Mesodermal cell (in vitro differentiated cells): Measurements from ENCODE around the gene EHMT1.
A peak's percentile ranks its signal among the peaks of the same experiment; 100 is the strongest.

ENCODE experiments used
- H3K27ac ChIP-seq: 2 replicates; pipeline ENCODE4 v1.7.0; 2013; ENCODE audit warnings: mild to moderate bottlenecking, low read depth, low read length, moderate library complexity; ENCODE audit not compliant: severe bottlenecking
- H3K36me3 ChIP-seq: 2 replicates; pipeline ENCODE4 v1.7.1; 2013; ENCODE audit warnings: mild to moderate bottlenecking, low read length, moderate library complexity; ENCODE audit not compliant: control insufficient read depth, insufficient read depth
- H3K4me1 ChIP-seq: one replicate; pipeline ENCODE4 v1.7.1; 2013; ENCODE audit warnings: mild to moderate bottlenecking, low read length; ENCODE audit not compliant: insufficient read depth, control insufficient read depth, poor library complexity, severe bottlenecking
- H3K4me3 ChIP-seq: 2 replicates; pipeline ENCODE4 v1.7.0; 2013; ENCODE audit warnings: low read length, control low read depth, mild to moderate bottlenecking; ENCODE audit not compliant: insufficient read depth, poor library complexity, severe bottlenecking; ENCODE audit errors: extremely low read depth
- H3K9me3 ChIP-seq: 2 replicates; pipeline ENCODE4 v1.7.1; 2013; ENCODE audit warnings: mild to moderate bottlenecking, low read length, moderate library complexity; ENCODE audit not compliant: control insufficient read depth
- WGBS, 2 experiments: methylation state at CpG; one replicate each; pipeline ENCODE4 v1.1.5; 2013; ENCODE audit warnings: missing lambda C conversion rate in 2 of 2; ENCODE audit not compliant: insufficient coverage in 2 of 2; 5-methylcytosine and 5-hydroxymethylcytosine counted together

The EHMT1 gene

DNA sequence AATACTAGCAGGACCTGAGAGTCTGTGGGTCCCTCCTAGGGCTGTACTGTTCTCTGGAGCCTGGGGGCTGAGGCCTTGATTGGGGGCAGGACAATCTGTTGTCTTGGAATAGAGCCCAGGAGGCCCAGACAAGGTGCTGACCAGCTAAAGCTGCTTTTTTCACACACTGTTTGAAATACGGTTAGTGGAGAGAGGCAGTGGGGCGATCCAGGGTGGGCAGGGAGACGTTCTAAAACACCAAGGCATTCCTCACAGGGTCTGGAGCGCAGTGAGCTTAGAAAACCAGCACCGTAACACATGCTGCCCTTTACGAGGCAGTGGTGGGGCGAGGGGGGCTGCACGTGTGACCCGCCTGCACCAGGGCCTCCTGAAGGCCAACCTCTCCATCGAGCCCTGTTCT is 55.1 kb downstream of the EHMT1 start:
- Histone ChIP-seq H3K4me1 (peaks cover 28% of the 10 kb centered on the region), H3K27ac (peak overlapping the region; percentile 36), H3K4me3 (no peak overlapping the region), H3K36me3 (peaks cover 23% of the 10 kb centered on the region), H3K9me3 (no peaks in the 10 kb centered on the region)
- 71 to 82% methylated on average over 10 of the region's 10 CpGs for WGBS, 2 experiments

DNA sequence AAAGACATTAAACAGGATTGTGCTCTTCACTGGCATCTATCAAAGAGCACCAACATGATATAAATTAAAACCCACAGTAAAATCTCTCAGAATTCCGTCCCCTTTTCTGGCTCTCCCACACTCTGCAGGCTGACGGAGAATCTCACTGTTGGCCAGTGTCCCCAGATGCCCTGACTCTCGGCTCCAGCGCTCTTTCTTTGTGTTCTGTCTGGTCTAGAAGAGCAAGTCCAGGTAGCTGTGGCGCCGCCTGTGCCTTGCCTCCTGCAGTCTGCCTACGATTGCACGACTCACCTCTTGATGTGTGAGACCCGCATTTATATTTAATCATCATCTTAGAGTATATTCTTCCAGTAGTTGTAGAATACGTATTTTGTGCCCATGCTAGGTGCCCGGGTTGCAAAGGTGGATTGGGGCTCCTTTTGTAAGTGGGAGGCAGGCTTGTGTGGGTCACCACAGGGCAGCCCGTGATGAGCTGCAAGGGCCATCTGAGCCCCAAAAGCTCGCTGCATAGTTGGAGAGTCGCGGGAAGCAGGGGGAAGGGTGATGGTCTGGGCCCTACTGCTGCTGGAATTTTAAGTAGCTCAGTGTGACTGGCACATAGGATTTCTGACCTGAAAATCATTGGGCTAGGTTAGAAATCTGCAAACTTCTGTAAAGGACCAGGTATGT is 55.6 kb downstream of the EHMT1 start:
- H3K4me3 ChIP-seq: no peak overlapping the region
- 53 to 67% methylated on average over 8 to 12 of the region's 15 CpGs for WGBS, 2 experiments
- H3K27ac ChIP-seq: peak overlapping the region; percentile 36
- no peaks in the 10 kb centered on the region for H3K9me3 ChIP-seq
- peaks cover 18% of the 10 kb centered on the region for H3K36me3 ChIP-seq
- peaks cover 30% of the 10 kb centered on the region for H3K4me1 ChIP-seq

DNA sequence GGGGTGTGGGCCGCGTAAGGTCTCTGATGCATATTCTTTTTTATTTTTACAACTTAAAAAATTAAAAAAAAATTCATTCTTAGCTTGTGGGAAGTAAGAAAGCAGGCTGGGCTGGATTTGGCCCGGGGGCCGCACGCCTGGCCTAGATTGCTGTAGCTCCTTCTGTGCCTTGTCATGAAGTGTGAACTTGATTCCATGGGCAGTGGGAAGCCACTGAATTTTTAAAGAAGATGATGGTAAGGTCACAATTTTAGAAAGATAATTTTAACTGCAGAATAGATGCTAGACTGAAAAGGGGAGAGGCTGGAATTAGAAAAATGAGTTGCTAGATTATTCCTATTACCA is 56.1 kb downstream of the EHMT1 start:
- Histone ChIP-seq H3K36me3 (peaks cover 15% of the 10 kb centered on the region), H3K4me3 (no peak overlapping the region), H3K9me3 (no peaks in the 10 kb centered on the region), H3K4me1 (peaks cover 30% of the 10 kb centered on the region), H3K27ac (no peak overlapping the region)
- WGBS, 2 experiments: 96 to 97% methylated on average over 3 of the region's 5 CpGs

DNA sequence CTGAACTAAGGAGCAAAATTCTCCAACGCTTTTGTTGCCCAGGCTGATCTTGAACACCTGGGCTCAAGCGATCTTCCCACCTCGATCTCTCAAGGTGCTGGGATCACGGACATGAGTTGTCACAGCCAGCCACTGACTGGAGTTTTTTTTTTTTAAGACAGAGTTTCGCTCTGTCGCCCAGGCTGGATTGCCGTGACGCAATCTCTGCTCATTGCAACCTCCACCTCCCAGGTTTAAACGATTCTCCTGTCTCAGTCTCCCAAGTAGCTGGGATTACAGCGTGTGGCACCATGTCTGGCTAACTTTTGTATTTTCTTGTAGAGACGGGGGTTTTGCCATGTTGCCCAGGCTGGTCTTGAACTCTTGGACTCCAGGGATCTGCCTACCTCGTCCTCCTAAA is 58.2 kb downstream of the EHMT1 start:
- WGBS, 2 experiments: 92 to 97% methylated on average over 12 of the region's 12 CpGs
- Histone ChIP-seq H3K9me3 (no peaks in the 10 kb centered on the region), H3K4me3 (no peak overlapping the region), H3K4me1 (peaks cover 30% of the 10 kb centered on the region), H3K36me3 (peaks cover 15% of the 10 kb centered on the region), H3K27ac (no peak overlapping the region)

DNA sequence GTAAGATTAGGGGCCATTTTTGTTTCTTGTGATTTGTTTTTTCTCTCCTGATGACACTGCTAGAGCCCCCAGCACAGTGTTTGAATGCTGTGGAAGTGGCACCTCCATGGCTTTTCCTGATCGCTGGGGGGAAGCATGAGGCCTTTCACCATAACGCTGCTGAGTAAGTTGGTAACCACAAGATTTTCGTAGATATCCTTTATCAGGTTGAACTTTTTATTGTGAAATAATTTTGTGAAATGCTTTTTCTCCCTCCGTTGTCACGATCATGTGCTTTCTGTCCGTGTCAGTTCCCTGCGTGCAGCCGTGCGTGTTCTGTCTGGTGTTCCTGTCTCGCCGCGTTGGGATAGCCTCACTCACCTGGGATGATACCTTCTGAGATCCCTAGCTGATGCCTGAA is 59.4 kb downstream of the EHMT1 start:
- no peak overlapping the region for H3K27ac ChIP-seq
- H3K4me3 ChIP-seq: no peak overlapping the region
- H3K9me3 ChIP-seq: no peaks in the 10 kb centered on the region
- peaks cover 26% of the 10 kb centered on the region for H3K4me1 ChIP-seq
- peaks cover 15% of the 10 kb centered on the region for H3K36me3 ChIP-seq
- 93 to 95% methylated on average over 9 to 12 of the region's 12 CpGs for WGBS, 2 experiments

DNA sequence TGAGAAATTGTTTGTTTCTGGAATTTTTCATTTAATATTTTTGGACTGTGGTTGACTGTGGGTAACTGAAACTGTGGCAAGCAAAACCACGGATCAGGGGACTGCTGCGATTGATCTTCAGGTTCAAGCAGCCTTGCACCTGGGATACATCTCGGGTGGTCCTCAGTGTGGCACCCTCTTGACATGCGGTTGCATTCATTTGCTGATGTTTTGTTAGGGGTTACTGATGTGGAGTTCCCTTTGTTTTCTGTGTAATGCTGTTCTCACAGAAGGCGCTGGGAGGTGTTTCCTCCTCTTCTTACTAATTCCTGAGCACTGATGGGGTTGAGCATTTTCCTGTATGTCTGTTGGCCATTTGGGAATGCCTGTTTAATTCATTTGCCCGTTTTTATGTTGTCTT is 60.4 kb downstream of the EHMT1 start:
- H3K27ac ChIP-seq: peak overlapping the region; percentile 16
- no peaks in the 10 kb centered on the region for H3K9me3 ChIP-seq
- no peak overlapping the region for H3K4me3 ChIP-seq
- H3K36me3 ChIP-seq: peaks cover 19% of the 10 kb centered on the region
- 26 to 29% methylated on average over 4 of the region's 6 CpGs for WGBS, 2 experiments
- peaks cover 18% of the 10 kb centered on the region for H3K4me1 ChIP-seq

DNA sequence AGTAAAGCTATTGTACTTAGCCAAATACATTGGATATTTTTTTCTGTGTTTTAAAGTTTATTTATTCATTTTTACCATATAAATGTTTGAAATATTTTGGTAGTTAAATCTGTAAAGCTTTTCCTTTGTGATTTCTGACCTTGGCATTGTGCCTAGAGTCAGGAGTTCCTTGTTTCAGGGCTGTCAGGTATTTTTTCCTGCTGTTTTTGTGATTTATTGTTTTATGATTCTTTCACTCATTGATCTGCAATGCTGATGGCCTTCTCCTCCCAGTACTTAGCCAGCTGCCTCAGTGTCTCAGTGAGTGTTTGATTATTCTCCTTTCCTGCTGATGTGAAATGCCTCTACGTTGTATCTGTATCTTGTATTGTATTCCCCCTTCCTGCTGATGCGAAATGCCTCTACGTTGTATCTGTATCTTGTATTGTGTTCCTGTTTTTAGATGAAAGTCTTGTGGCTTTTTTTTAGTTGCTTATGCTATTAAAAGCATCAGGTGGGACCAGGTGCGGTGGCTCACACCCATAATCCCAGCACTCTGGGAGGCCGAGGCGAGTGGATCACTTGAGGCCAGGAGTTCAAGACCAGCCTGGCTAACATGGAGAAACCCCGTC is 61.0 kb downstream of the EHMT1 start:
- Histone ChIP-seq H3K27ac (no peak overlapping the region), H3K9me3 (no peaks in the 10 kb centered on the region), H3K4me1 (peaks cover 13% of the 10 kb centered on the region), H3K4me3 (no peak overlapping the region), H3K36me3 (peaks cover 22% of the 10 kb centered on the region)
- 80 to 90% methylated on average over 4 to 5 of the region's 7 CpGs for WGBS, 2 experiments

DNA sequence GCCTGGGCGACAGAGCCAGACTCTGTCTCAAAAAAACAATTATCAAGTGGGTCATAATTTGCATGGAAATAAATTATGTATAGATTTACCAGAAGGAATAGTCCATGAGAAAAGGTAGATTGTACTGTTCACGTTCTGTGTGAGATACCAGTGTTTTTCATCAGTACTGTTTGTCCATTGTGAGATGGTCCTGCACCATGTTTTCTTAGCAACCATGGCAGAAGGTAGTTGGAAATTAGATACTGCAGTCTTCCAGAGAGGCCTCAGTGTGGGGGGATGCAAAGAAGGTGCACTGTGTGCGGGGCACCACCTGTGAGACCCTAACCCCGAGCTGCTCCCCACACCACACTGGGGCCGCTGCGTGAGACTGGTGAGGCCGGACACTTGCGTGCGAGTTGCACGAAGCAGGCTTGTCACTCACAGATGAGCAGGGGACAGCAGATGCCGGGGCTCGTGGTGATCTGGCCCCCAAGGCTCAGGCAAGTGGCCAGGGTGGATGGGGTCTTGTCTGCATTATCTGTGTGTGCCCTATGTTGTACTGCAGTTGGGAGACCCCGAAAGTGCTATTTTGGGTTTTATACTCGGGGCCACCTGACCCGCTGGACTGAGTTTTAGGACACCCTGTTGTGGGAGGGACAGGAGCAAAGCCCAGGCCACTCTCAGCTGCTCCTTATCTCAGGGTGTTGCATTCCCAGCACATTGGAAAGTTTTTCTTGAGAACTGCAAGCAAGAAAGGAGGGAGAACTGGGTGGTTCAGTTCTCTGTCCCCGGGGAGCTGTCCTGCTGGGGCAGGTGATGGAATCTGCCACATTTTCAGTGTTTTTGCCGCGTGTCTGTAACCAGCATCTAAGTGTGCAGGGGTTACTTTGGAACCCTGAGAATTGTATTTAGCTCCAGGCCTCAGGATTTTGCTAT is 61.9 kb downstream of the EHMT1 start:
- no peak overlapping the region for H3K4me3 ChIP-seq
- 87 to 88% methylated on average over 11 to 14 of the region's 18 CpGs for WGBS, 2 experiments

DNA sequence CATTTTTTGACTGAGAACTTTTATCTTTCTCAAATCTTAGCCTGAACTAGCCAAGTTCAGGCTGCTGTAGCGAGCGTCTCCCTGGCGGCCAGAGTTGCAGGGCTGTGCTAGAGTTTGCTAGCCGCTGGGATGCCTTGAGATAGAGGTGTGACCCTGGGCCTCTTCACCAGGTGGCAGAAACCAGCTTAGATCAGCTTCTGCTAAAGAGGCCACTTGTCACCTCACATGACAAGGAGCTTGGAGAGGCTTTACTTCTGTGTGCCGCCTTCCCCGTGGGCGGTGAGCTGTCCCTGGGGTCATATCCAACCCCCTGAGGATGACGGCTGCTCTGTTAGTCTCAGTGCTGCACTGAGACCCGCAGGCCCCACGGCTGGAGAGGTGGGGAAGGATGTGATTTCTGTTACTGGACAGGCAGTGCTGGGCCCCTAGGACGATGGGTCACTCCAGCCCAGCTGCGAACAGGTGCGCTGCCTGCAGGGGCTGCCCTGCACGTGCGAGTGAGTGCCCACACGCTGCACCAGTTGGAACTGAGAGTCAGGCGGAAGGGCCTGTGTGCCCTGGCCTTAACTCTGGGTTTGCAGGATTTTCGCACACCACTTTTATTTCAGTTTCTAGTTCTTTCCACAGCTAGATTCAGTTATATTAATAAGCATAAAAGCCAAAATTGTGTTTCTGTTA is 63.8 kb downstream of the EHMT1 start:
- H3K36me3 ChIP-seq: peaks cover 15% of the 10 kb centered on the region
- no peaks in the 10 kb centered on the region for H3K9me3 ChIP-seq
- no peak overlapping the region for H3K27ac ChIP-seq
- no peak overlapping the region for H3K4me3 ChIP-seq
- H3K4me1 ChIP-seq: peaks cover 8% of the 10 kb centered on the region
- WGBS, 2 experiments: 78 to 81% methylated on average over 16 to 17 of the region's 18 CpGs

More for the DNA sequence above, 61.9 kb downstream of the EHMT1 start:
- H3K36me3 ChIP-seq: peaks cover 22% of the 10 kb centered on the region
- no peaks in the 10 kb centered on the region for H3K9me3 ChIP-seq
- no peak overlapping the region for H3K27ac ChIP-seq
- peaks cover 10% of the 10 kb centered on the region for H3K4me1 ChIP-seq

DNA sequence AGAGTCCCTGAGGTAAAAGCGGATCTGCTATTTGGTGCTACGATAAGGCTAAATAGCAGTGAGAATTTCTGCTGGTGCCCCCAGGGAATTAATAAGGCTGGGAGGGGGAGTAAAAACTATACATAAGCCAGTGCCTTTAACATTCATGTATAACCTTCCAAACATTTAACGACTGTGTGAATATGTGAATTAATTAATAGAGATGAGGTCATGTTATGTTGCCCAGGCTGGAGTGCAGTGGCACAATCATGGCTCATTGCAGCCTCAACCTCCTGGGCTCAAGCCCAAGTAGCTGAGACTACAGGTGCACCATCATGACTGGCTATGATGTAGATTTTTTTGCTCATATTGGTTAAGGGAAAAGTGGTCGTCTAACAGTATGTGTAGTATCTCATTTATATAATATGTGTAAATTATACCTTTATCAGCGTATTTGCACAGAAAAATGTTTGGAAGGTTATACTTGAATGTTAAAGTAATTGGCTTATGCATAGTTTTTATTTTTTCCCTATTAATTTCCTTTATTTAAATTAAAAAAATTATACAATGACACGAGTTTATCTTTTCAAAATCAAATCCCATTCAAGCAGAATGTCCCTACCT is 64.6 kb downstream of the EHMT1 start:
- Histone ChIP-seq H3K4me3 (no peak overlapping the region), H3K36me3 (peaks cover 11% of the 10 kb centered on the region), H3K27ac (no peak overlapping the region), H3K9me3 (no peaks in the 10 kb centered on the region), H3K4me1 (peaks cover 9% of the 10 kb centered on the region)
- WGBS, 2 experiments: 100% methylated on average over 2 of the region's 6 CpGs
